Neural cell (in vitro differentiated cells): ENCODE measurements around the gene NAAA. TPM values are rescaled to one million over a fixed set of nuclear protein-coding genes. Genes with fewer than 3 reads are reported as not detected.

Experiments
- H2AFZ ChIP-seq: fragments of 200-600, 300-800 bp; sonication (generic), shearing (Covaris generic); 2 replicates; pipeline ENCODE4 v1.6.0; 2014; ENCODE audit warnings: low read depth, mild to moderate bottlenecking, antibody characterized with exemption, low read length, moderate library complexity
- H3F3A ChIP-seq: fragments of 200-600 bp; shearing (Covaris generic); 2 replicates; pipeline ENCODE4 v1.6.1; 2016; ENCODE audit warnings: mild to moderate bottlenecking, moderate library complexity, mixed read lengths, antibody characterized with exemption, low read length; ENCODE audit not compliant: insufficient read depth, poor library complexity, severe bottlenecking
- H3K27ac ChIP-seq: fragments of 200-600, 300-800 bp; sonication (generic), shearing (Covaris generic); 2 replicates; pipeline ENCODE4 v1.5.1; 2014; ENCODE audit warnings: mild to moderate bottlenecking, low read length, moderate library complexity
- H3K27me3 ChIP-seq: fragments of 300-800, 200-600 bp; sonication (generic), shearing (Covaris generic); 2 replicates; pipeline ENCODE4 v1.6.0; 2014; ENCODE audit warnings: mild to moderate bottlenecking, low read depth, low read length, moderate library complexity; ENCODE audit not compliant: insufficient read depth
- H3K36me3 ChIP-seq: fragments of 300-800, 200-600 bp; sonication (generic), shearing (Covaris generic); 2 replicates; pipeline ENCODE4 v1.5.1; 2014; ENCODE audit warnings: mild to moderate bottlenecking, antibody characterized with exemption, low read length, moderate library complexity; ENCODE audit not compliant: insufficient read depth
- H3K4me2 ChIP-seq: fragments of 300-800, 200-600 bp; sonication (generic), shearing (Covaris generic); 2 replicates; pipeline ENCODE4 v1.6.0; 2014; ENCODE audit warnings: mild to moderate bottlenecking, low read length
- H3K4me3 ChIP-seq: fragments of 300-800, 200-600 bp; sonication (generic), shearing (Covaris generic); 2 replicates; pipeline ENCODE4 v1.5.1; 2014; ENCODE audit warnings: mild to moderate bottlenecking, low read length, moderate library complexity
- H3K79me2 ChIP-seq: fragments of 200-600 bp; shearing (Covaris generic); replicated peaks from 2 replicates; pipeline ENCODE4 v1.6.0; 2014; ENCODE audit warnings: mild to moderate bottlenecking, low read length, moderate library complexity; ENCODE audit not compliant: insufficient read depth
- H3K9ac ChIP-seq: fragments of 300-800, 200-600 bp; sonication (generic), shearing (Covaris generic); 2 replicates; pipeline ENCODE4 v1.6.1; 2016; ENCODE audit warnings: mild to moderate bottlenecking, low read length, mixed read lengths
- H3K9me2 ChIP-seq: fragments of 200-600 bp; shearing (Covaris generic); 2 replicates; pipeline ENCODE4 v1.6.1; 2016; ENCODE audit warnings: mild to moderate bottlenecking, low read length, mixed read lengths; ENCODE audit not compliant: insufficient read depth
- H3K9me3 ChIP-seq: fragments of 200-600, 300-800 bp; sonication (generic), shearing (Covaris generic); 2 replicates; pipeline ENCODE4 v1.6.1; 2016; ENCODE audit warnings: mild to moderate bottlenecking, mixed run types, low read length, moderate library complexity, mixed read lengths
- H4K20me1 ChIP-seq: fragments of 200-600 bp; shearing (Covaris generic); 2 replicates; pipeline ENCODE4 v1.6.1; 2016; ENCODE audit warnings: mild to moderate bottlenecking, mixed run types; ENCODE audit not compliant: insufficient read depth
- EP300 ChIP-seq: fragments of 450-650 bp; conservative IDR thresholded peaks from 2 replicates; pipeline ENCODE4 v1.6.1; 2014; ENCODE audit warnings: antibody characterized with exemption, mild to moderate bottlenecking, moderate library complexity; ENCODE audit not compliant: poor library complexity, severe bottlenecking
- EZH2 ChIP-seq: fragments of 200-600, 300-800 bp; shearing (Covaris generic), sonication (generic); IDR thresholded peaks from 2 replicates; pipeline ENCODE4 v1.6.1; 2014; ENCODE audit warnings: antibody characterized with exemption, low read length, borderline replicate concordance, mild to moderate bottlenecking; ENCODE audit not compliant: insufficient read depth, poor library complexity, severe bottlenecking
- MXI1 ChIP-seq: fragments of 450-650 bp; conservative IDR thresholded peaks from 2 replicates; pipeline ENCODE4 v1.6.1; 2014; ENCODE audit warnings: antibody characterized with exemption, mild to moderate bottlenecking; ENCODE audit not compliant: poor library complexity, severe bottlenecking
- POLR2AphosphoS5 ChIP-seq: IDR thresholded peaks from 2 replicates; pipeline ENCODE4 v1.6.1; 2012
- RAD21 ChIP-seq: fragments of 450-650 bp; conservative IDR thresholded peaks from 2 replicates; pipeline ENCODE4 v1.6.1; 2014; ENCODE audit warnings: antibody characterized with exemption, mild to moderate bottlenecking, moderate library complexity
- SMC3 ChIP-seq: fragments of 450-650 bp; conservative IDR thresholded peaks from 2 replicates; pipeline ENCODE4 v1.6.1; 2014; ENCODE audit warnings: antibody characterized with exemption, mild to moderate bottlenecking, moderate library complexity; ENCODE audit not compliant: poor library complexity
- TAF1 ChIP-seq: IDR thresholded peaks from 2 replicates; pipeline ENCODE4 v1.6.1; 2012; ENCODE audit warnings: low read depth
- polyA plus RNA-seq: library from polyadenylated mRNA; depleted of rRNA; stranded (reverse); fragments of >200 nt; gene quantifications from 2 replicates; pipeline ENCODE4 v1.2.3, GENCODE V29; 2014
- TF ChIP-seq, protein P1 (sequence below): fragments of 450-650 bp; IDR thresholded peaks from 2 replicates; pipeline ENCODE4 v1.5.1; 2014; ENCODE audit warnings: antibody characterized with exemption, mild to moderate bottlenecking, moderate library complexity; ENCODE audit not compliant: poor library complexity, severe bottlenecking
- TF ChIP-seq, protein P2 (sequence below): IDR thresholded peaks from 2 replicates; pipeline ENCODE4 v1.6.1; 2012; ENCODE audit warnings: borderline replicate concordance

Gene NAAA
- polyA plus RNA-seq, 1 donor from 2014 or later = 11.9 TPM

DNA sequence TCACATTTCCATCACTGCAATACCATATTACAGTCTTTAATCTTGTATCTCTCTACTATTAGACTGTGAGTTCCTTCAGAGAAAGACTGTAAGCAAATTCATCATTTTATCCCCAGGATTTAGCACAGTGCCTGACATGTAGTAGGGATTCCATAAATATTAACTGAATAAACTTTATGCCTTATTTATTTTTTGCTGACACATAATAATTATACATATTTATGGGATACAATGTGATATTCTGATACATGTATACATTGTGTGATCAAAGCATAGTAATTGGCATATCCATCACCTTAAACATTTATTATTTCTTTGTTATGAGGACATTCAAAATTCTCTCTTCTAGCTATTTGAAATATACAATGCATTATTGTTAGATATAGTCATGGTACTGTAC is 42.3 kb downstream of the NAAA start:
- TF ChIP-seq RAD21 = no peak
- Histone ChIP-seq H3F3A (no peaks in the 10 kb centered on the region), H3K27ac (no peak overlapping the region), H3K27me3 (no peaks in the 10 kb centered on the region), H3K9ac (no peak overlapping the region), H2AFZ (no peak overlapping the region), H4K20me1 (no peaks in the 10 kb centered on the region), H3K36me3 (no peaks in the 10 kb centered on the region), H3K4me3 (no peak overlapping the region), H3K79me2 (no peaks in the 10 kb centered on the region), H3K9me2 (no peaks in the 10 kb centered on the region), H3K4me2 (no peak overlapping the region), H3K9me3 (no peaks in the 10 kb centered on the region)

DNA sequence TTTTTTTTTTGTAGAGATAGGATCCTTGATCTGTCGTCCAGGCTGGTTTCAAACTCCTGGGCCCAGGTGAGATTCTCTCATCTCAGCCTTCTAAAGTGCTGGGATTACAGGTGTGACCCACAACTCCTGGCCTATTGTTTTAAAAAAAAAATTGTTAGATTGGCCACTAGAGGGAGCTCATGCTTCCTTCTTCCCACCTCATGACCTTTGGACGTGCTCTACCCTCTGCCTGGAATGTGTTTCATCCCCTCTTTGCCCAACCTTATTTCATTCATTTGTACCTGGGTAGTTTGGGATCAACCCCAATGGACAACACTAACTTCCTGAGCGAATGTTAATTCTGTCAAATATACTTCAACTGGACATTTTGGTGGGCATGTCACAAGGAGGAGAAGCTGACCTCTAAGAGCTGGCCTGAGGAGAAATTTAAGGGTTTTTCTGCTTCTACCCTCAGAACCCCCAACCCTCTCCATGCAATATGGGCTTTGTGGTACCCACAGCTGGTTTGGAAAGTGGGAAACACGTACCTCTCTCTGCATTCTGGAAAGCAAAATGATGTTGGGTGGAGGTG is 45.0 kb downstream of the NAAA start:
- TF ChIP-seq EZH2 (no peak), TAF1 (no peak), SMC3 (no peak), RAD21 (no peak), MXI1 (no peak), POLR2AphosphoS5 (no peak)
- TF ChIP-seq, protein P1, sequence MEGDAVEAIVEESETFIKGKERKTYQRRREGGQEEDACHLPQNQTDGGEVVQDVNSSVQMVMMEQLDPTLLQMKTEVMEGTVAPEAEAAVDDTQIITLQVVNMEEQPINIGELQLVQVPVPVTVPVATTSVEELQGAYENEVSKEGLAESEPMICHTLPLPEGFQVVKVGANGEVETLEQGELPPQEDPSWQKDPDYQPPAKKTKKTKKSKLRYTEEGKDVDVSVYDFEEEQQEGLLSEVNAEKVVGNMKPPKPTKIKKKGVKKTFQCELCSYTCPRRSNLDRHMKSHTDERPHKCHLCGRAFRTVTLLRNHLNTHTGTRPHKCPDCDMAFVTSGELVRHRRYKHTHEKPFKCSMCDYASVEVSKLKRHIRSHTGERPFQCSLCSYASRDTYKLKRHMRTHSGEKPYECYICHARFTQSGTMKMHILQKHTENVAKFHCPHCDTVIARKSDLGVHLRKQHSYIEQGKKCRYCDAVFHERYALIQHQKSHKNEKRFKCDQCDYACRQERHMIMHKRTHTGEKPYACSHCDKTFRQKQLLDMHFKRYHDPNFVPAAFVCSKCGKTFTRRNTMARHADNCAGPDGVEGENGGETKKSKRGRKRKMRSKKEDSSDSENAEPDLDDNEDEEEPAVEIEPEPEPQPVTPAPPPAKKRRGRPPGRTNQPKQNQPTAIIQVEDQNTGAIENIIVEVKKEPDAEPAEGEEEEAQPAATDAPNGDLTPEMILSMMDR = peak; percentile 26
- TF ChIP-seq, protein P2, sequence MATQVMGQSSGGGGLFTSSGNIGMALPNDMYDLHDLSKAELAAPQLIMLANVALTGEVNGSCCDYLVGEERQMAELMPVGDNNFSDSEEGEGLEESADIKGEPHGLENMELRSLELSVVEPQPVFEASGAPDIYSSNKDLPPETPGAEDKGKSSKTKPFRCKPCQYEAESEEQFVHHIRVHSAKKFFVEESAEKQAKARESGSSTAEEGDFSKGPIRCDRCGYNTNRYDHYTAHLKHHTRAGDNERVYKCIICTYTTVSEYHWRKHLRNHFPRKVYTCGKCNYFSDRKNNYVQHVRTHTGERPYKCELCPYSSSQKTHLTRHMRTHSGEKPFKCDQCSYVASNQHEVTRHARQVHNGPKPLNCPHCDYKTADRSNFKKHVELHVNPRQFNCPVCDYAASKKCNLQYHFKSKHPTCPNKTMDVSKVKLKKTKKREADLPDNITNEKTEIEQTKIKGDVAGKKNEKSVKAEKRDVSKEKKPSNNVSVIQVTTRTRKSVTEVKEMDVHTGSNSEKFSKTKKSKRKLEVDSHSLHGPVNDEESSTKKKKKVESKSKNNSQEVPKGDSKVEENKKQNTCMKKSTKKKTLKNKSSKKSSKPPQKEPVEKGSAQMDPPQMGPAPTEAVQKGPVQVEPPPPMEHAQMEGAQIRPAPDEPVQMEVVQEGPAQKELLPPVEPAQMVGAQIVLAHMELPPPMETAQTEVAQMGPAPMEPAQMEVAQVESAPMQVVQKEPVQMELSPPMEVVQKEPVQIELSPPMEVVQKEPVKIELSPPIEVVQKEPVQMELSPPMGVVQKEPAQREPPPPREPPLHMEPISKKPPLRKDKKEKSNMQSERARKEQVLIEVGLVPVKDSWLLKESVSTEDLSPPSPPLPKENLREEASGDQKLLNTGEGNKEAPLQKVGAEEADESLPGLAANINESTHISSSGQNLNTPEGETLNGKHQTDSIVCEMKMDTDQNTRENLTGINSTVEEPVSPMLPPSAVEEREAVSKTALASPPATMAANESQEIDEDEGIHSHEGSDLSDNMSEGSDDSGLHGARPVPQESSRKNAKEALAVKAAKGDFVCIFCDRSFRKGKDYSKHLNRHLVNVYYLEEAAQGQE = no peak
- Histone ChIP-seq H3K36me3 (no peaks in the 10 kb centered on the region), H3K9ac (no peak overlapping the region), H3K27ac (no peak overlapping the region), H3K27me3 (no peaks in the 10 kb centered on the region), H4K20me1 (no peaks in the 10 kb centered on the region), H3K9me2 (no peaks in the 10 kb centered on the region), H3F3A (no peaks in the 10 kb centered on the region), H3K4me2 (no peak overlapping the region), H2AFZ (no peak overlapping the region), H3K79me2 (no peaks in the 10 kb centered on the region), H3K9me3 (no peaks in the 10 kb centered on the region), H3K4me3 (no peak overlapping the region)

DNA sequence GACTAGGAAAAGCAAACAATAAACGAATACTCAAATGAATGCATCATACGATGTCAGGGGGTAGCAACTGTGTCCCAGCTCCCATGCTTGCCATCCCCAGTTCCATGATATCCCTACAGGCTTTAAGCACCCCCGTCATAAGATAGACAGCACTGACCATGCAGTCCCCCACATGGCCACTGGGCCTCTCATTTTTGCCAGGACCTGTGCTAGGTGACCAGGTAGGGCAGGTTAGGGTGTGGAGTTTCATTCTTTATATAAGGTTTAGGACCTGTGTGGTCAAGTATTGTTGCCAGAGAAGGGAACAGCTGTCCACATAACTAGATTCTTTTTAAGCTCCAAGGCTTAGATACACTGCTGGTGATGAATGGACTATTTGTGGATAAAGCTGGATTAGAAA is 48.3 kb downstream of the NAAA start:
- H4K20me1 ChIP-seq = no peaks in the 10 kb centered on the region
- TF ChIP-seq EP300 (no peak), RAD21 (no peak), MXI1 (no peak), POLR2AphosphoS5 (no peak), TAF1 (no peak), EZH2 (no peak), SMC3 (no peak)
- TF ChIP-seq, protein P1 = no peak
- TF ChIP-seq, protein P2 = no peak
- H3K9me2 ChIP-seq = no peaks in the 10 kb centered on the region
- H3K9ac ChIP-seq = no peak overlapping the region
- no peaks in the 10 kb centered on the region for H3K79me2 ChIP-seq
- H3K36me3 ChIP-seq = no peaks in the 10 kb centered on the region
- H3K27me3 ChIP-seq = no peaks in the 10 kb centered on the region
- H3F3A ChIP-seq = no peaks in the 10 kb centered on the region
- no peak overlapping the region for H2AFZ ChIP-seq
- no peak overlapping the region for H3K4me3 ChIP-seq
- no peak overlapping the region for H3K27ac ChIP-seq
- no peak overlapping the region for H3K4me2 ChIP-seq
- H3K9me3 ChIP-seq = no peaks in the 10 kb centered on the region
